Loucy (cell line): ENCODE measurements around the gene SHD.

Source experiments
- H2AFZ ChIP-seq: fragments of 200-600 bp; sonication (generic); 2 replicates; pipeline ENCODE4 v1.6.0; 2016; ENCODE audit warnings: antibody characterized with exemption, mild to moderate bottlenecking, low read length, moderate library complexity
- H3F3A ChIP-seq: fragments of 200-600 bp; 2 replicates; pipeline ENCODE4 v1.6.0; 2016; ENCODE audit warnings: antibody characterized with exemption, low read depth, mild to moderate bottlenecking
- H3K27me3 ChIP-seq: fragments of 200-600 bp; sonication (generic); 2 replicates; pipeline ENCODE4 v1.6.1; 2014; ENCODE audit warnings: low read length, mild to moderate bottlenecking; ENCODE audit not compliant: insufficient read depth, poor library complexity, severe bottlenecking
- H3K36me3 ChIP-seq: fragments of 200-600 bp; sonication (generic); 2 replicates; pipeline ENCODE4 v1.6.1; 2016; ENCODE audit warnings: low read length; ENCODE audit not compliant: insufficient read depth
- H3K4me1 ChIP-seq: fragments of 200-600 bp; sonication (generic); 2 replicates; pipeline ENCODE4 v1.5.1; 2014; ENCODE audit warnings: low read length, mild to moderate bottlenecking; ENCODE audit not compliant: insufficient read depth, poor library complexity, severe bottlenecking
- H3K4me2 ChIP-seq: fragments of 200-600 bp; sonication (generic); 2 replicates; pipeline ENCODE4 v1.6.0; 2014; ENCODE audit warnings: antibody characterized with exemption, low read length, low read depth, mild to moderate bottlenecking; ENCODE audit not compliant: poor library complexity, severe bottlenecking
- H3K4me3 ChIP-seq: fragments of 200-600 bp; sonication (generic); 2 replicates; pipeline ENCODE4 v1.5.1; 2014; ENCODE audit warnings: low read length, mild to moderate bottlenecking, mixed read lengths; ENCODE audit not compliant: poor library complexity, severe bottlenecking
- H3K79me2 ChIP-seq: fragments of 200-600 bp; sonication (generic); 2 replicates; pipeline ENCODE4 v1.6.1; 2014; ENCODE audit warnings: low read length; ENCODE audit not compliant: insufficient read depth
- H3K9ac ChIP-seq: fragments of 200-600 bp; sonication (generic); 2 replicates; pipeline ENCODE4 v1.6.0; 2014; ENCODE audit warnings: mild to moderate bottlenecking, low read depth, low read length, moderate library complexity; ENCODE audit not compliant: poor library complexity, severe bottlenecking
- H3K9me2 ChIP-seq: fragments of 200-600 bp; sonication (generic); replicated peaks from 2 replicates; pipeline ENCODE4 v1.6.1; 2016; ENCODE audit warnings: low read depth, low read length, mixed read lengths
- H3K9me3 ChIP-seq: fragments of 200-600 bp; sonication (generic); 2 replicates; pipeline ENCODE4 v1.6.1; 2014; ENCODE audit warnings: mild to moderate bottlenecking, antibody characterized with exemption, low read length, low read depth; ENCODE audit not compliant: insufficient read depth
- H4K20me1 ChIP-seq: fragments of 200-600 bp; sonication (generic); 2 replicates; pipeline ENCODE4 v1.6.0; 2014; ENCODE audit warnings: antibody characterized with exemption, low read length, mild to moderate bottlenecking; ENCODE audit not compliant: insufficient read depth, poor library complexity, severe bottlenecking
- EZH2phosphoT487 ChIP-seq: fragments of 200-600 bp; IDR thresholded peaks from 2 replicates; pipeline ENCODE4 v1.6.1; 2018; ENCODE audit warnings: antibody characterized with exemption, mild to moderate bottlenecking, moderate library complexity, borderline replicate concordance
- TF ChIP-seq, protein P1 (sequence below): fragments of 200-600 bp; sonication (generic); conservative IDR thresholded peaks from 2 replicates; pipeline ENCODE4 v1.5.1; 2014; ENCODE audit warnings: mild to moderate bottlenecking, antibody characterized with exemption, low read length

SHD gene

DNA sequence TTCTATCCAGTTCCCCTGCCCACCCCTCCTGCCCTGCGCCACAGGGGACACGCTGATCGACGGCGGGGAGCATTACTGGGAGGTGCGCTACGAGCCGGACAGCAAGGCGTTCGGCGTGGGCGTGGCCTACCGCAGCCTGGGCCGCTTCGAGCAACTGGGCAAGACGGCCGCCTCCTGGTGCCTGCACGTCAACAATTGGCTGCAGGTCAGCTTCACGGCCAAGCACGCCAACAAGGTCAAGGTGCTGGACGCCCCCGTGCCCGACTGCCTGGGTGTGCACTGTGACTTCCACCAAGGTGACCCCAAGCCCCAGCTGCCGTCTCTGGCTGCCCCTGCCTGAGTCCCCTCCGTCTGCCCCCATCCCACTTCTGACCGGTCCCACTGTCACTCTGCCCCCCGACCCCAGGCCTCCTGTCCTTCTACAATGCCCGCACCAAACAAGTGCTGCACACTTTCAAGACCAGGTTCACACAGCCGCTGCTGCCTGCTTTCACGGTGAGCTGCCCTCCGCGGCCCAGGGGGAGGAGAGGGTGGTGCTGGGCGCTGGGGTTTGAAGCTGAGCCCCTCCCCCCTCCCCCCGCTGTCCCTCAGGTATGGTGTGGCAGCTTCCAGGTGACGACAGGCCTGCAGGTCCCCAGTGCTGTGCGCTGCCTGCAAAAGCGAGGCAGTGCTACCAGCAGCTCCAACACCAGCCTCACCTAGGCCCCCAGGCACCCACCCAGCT lies 44.0 kb downstream of the SHD start:
- Histone ChIP-seq H3F3A (no peaks in the 10 kb centered on the region), H3K79me2 (no peaks in the 10 kb centered on the region), H3K9me2 (no peaks in the 10 kb centered on the region), H2AFZ (no peak overlapping the region), H4K20me1 (no peaks in the 10 kb centered on the region), H3K9ac (no peak overlapping the region), H3K4me1 (no peaks in the 10 kb centered on the region), H3K27me3 (no peaks in the 10 kb centered on the region), H3K4me3 (no peak overlapping the region), H3K4me2 (no peak overlapping the region), H3K36me3 (no peaks in the 10 kb centered on the region), H3K9me3 (no peaks in the 10 kb centered on the region; the same call in 1 of the 2 replicates)
- no peak for TF ChIP-seq EZH2phosphoT487
- TF ChIP-seq, protein P1, sequence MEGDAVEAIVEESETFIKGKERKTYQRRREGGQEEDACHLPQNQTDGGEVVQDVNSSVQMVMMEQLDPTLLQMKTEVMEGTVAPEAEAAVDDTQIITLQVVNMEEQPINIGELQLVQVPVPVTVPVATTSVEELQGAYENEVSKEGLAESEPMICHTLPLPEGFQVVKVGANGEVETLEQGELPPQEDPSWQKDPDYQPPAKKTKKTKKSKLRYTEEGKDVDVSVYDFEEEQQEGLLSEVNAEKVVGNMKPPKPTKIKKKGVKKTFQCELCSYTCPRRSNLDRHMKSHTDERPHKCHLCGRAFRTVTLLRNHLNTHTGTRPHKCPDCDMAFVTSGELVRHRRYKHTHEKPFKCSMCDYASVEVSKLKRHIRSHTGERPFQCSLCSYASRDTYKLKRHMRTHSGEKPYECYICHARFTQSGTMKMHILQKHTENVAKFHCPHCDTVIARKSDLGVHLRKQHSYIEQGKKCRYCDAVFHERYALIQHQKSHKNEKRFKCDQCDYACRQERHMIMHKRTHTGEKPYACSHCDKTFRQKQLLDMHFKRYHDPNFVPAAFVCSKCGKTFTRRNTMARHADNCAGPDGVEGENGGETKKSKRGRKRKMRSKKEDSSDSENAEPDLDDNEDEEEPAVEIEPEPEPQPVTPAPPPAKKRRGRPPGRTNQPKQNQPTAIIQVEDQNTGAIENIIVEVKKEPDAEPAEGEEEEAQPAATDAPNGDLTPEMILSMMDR = no peak

DNA sequence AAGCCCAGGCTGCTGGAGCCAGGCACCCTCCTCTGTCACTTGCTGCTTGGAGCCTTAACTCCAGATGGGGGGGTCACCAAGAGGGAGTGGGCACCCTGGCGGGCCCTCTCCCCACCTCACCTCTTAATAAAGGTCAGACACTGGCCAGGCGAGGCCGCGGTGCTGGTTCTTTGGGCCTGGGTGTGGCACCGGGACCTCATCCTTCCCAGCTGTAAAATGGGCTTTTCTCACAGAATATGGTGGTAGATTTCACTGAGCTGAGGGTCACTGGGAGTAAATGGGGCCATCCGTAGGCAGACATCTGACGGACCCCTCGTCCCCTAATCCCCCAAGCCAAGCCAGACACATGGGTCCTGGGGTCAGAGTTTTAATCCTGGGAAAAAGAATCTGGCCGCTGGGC lies 44.6 kb downstream of the SHD start:
- H3K9me3 ChIP-seq = no peaks in the 10 kb centered on the region; the same call in 1 of the 2 replicates
- H3K4me3 ChIP-seq = no peak overlapping the region
- H3K4me1 ChIP-seq = no peaks in the 10 kb centered on the region
- no peaks in the 10 kb centered on the region for H3K27me3 ChIP-seq
- H2AFZ ChIP-seq = no peak overlapping the region
- no peaks in the 10 kb centered on the region for H3K36me3 ChIP-seq
- H3K9ac ChIP-seq = no peak overlapping the region
- TF ChIP-seq EZH2phosphoT487 = no peak
- TF ChIP-seq, protein P1 = no peak
- H3K79me2 ChIP-seq = no peaks in the 10 kb centered on the region
- H3F3A ChIP-seq = no peaks in the 10 kb centered on the region
- no peaks in the 10 kb centered on the region for H4K20me1 ChIP-seq
- H3K9me2 ChIP-seq = no peaks in the 10 kb centered on the region
- H3K4me2 ChIP-seq = no peak overlapping the region

DNA sequence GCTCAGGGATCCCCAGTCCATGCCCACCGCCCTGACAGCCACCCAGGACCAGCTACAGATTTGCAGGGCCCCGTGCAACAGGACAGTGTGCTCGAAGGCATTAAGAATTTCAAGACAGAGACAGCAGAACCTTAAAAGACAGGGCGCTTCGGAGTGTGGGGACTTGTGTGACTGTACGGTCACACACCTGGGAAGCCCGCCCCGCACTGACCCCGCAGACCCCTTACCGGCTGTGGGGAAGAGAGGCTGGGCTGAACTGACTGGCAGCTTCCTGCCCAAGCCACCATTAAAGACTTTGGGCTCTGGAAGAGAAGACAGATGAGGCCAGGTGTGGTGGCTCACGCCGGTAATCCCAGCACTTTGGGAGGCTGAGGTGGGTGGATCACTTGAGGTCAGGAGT lies 45.2 kb downstream of the SHD start:
- Histone ChIP-seq H3K4me3 (no peak overlapping the region), H3K9ac (no peak overlapping the region), H3K9me2 (no peaks in the 10 kb centered on the region), H3K9me3 (no peaks in the 10 kb centered on the region; the same call in 1 of the 2 replicates), H3F3A (no peaks in the 10 kb centered on the region), H3K79me2 (no peaks in the 10 kb centered on the region), H3K27me3 (no peaks in the 10 kb centered on the region), H4K20me1 (no peaks in the 10 kb centered on the region), H3K36me3 (no peaks in the 10 kb centered on the region), H3K4me1 (no peaks in the 10 kb centered on the region), H2AFZ (no peak overlapping the region), H3K4me2 (no peak overlapping the region)
- TF ChIP-seq, protein P1 = no peak
- no peak for TF ChIP-seq EZH2phosphoT487
